GM19455 (cell line): ENCODE measurements around the gene CDC7.
A peak's percentile ranks its signal among the peaks of the same experiment; 100 is the strongest.
"Not testable (repeated sequence)": the region's sequence is repeated elsewhere in the genome, so short reads cannot be mapped to it uniquely, and the experiment has no call there.

Experiments
- ATAC-seq: cut with Tn5 transposase; IDR thresholded peaks from one replicate; pipeline ENCODE4 v1.9.1; 2021; ENCODE audit not compliant: unreplicated experiment

Gene CDC7

DNA sequence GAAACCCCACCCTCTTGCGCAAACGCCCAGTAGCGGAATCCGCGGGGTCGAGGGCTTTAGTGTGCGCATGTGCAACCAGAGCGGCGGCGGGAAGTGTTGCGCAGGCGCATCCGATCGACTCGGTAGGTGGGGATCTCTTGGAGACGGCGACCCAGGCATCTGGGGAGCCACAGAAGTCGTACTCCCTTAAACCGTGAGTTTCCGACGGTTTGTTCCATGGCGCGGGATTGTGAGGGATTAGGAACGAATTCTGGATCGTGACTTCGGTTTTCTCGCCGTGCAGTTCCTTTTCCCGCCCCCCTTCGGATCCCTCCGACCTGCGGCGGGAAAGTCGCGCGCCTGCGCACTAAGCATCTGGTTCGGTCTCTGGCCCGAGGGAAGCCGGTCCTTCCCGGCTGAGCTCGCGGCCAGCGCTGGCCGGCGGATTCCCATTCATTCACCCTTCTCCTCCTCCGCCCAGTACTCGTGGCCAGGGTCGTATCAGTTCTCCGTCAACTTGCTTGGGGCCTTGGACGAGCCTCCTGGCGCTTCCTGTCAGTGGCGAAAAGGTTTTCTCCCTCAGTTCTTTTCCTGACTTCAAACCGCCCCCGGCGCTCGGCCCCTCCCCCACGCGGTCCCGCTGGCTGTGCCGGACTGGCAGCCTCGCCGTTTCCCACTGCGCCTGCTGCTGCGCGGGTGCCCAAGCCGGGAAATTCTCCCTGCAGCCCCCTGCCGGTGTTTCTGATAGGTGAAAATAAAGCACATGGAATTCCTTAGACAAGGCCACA, at the start of gene CDC7:
CDC7 (plus strand) TSS at position 96 of the 767 bp plus-strand sequence. CDS start 866 bp downstream, outside the sequence.
- peak; percentile 84 for ATAC-seq

DNA sequence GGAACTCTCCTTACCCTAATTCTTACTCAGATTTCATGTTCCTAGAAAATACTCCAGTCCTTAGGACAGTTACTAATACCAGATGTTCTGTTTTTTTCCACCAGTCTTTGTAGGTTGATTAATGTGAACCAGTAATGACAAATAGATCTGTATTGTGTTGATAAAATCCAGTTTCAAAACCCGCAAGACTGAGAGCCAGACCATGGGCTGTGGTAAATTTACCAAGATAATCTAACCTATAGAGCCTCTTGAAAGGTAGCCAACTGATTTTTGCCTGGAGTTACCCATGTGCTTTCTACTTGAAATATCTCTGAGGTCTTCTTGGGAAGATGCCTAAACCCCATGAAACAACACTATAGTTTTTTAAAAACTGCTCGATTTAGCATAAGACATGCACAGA, 46.5 kb upstream of the CDC7 start:
- ATAC-seq: no peak

DNA sequence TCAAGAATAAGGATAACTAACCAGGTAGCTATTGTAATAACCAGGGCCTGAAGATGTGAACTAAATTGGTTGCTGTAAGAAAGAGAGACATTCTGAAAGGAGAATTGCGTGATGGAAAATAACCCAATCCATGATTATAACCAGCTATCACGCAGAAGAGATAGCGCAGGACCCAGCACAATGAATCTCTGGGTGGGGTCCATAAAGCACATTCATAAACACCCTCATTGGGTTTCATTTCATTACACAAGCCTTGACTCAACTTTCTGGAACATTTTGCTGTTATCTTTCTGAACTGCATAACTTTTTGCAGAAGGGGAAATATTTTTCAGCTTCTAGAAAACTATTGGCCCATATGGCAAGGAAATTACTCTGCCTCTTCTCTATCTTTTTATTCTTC, 45.3 kb upstream of the CDC7 start:
- ATAC-seq: no peak

DNA sequence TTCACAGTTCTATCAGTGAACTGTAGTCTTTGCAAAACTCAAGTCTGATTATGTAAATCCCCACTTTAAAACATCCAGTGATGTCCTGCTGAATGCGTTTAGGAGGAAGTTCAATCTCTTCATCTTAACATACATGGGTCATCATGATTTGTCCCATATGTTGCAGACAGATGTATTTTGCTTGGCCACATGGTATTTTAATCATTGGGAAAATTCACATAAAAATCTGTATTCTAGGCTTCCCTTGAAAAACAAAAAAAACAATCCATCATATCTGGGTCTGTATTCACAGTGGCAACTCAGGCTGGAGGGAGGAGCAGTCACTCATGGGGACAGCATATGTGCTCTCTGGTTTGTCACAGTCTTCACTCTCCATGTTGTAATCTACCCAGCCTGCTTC, 44.8 kb upstream of the CDC7 start:
- ATAC-seq: no peak

DNA sequence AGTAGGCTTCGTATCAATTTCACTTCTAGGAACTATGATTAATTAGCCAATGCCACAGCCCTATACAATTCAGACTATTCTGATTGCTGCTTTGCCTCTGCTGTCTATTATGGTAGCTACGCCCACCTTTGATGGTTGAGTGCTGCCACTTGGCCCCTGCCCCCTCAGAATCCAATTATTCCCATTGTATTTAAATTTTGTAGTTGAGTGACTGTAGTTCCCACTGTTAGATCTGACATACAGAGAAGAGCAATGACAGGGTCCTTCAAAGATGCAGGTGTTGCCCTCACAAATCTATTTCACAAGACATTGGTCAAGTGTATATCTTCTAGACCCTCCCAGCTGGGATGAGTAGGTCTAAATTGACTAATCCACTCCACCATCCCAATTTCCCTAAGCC, 35.3 kb upstream of the CDC7 start:
- ATAC-seq: not testable (repeated sequence)

DNA sequence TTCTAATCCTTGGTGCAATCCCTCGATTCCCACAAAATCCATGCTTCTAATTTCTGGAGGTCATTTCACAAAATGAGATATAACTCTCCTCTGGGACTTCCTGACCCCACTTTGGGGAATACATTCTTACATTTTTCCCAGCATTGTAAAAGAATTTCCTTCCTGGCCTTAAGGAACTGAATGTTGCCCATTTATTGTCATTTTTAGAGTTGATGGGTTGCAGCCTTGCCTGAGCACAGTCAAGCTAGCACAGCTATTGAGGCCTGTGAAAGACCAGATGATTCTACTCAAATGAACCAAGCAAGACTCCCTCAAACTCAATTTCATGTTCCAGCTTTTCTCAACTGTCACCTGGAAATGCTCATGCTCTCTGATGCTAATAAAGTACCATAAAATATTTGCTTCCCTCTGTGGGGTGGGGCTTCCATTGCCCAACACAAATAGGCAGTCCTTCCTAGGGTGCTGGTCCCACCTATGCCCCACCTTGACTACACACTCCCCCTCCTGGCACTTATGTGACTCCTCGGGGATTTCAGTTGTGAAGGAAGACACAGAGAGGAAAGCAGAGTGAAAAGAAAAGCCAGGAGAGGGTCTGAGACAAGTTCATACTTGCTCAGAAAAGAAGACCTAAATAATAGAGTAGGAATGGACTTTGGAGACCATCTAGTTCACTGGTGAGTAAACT, 24.0 kb upstream of the CDC7 start:
- ATAC-seq: no peak

DNA sequence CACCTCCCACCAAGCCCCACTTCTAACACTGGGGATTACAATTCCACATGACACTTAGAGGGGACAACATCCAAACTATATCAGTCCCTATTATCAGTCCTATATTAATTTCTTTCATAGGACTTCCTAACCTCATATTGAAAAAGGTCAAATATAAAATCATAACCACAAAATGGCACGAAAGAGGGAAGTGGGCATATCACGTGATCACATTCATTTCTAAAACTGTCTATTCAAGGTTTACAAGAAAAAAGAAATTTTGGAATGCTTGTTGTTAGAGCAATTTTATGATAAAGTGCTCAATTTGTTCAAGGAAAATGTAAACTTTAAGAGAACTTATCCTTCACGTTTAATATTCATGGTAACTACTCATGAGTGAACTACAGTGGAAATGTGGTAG, 13.2 kb upstream of the CDC7 start:
- no peak for ATAC-seq

DNA sequence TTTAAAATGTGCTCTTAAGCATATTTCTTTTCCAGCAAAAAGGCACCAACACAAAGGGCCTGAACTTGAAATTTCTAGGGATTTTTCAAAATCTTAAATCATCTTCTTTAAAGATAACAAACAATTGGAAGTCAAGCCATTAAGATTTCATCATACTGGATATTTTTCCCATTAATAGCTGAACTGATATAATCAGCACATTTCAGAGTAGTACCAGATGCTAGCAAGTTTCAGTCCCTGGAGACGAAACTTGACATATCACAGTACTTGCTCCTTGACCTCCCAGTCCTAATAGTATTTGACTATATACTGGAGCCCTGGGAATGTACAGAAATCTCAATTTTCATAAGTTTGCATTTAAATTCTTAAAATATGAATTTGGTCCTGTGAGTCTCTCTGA, 10.2 kb upstream of the CDC7 start:
- no peak for ATAC-seq

DNA sequence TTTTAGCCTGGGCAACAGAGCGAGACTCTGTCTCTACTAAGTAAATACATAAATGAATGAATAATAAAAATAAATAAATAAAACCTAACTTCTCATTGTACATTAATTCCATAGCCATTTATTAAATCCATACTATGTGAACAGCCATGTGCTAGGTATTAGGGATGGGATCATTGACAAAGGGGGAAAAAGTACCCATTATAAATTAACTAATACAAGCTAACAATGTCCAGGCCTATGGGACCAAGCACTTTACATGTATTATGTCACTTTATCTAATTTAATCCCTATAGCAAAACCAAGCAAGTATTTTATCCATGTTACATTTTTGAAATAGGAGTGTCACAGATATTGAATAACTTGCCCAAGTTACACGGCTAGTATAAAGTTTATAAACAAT, 2.6 kb upstream of the CDC7 start:
- ATAC-seq: no peak

DNA sequence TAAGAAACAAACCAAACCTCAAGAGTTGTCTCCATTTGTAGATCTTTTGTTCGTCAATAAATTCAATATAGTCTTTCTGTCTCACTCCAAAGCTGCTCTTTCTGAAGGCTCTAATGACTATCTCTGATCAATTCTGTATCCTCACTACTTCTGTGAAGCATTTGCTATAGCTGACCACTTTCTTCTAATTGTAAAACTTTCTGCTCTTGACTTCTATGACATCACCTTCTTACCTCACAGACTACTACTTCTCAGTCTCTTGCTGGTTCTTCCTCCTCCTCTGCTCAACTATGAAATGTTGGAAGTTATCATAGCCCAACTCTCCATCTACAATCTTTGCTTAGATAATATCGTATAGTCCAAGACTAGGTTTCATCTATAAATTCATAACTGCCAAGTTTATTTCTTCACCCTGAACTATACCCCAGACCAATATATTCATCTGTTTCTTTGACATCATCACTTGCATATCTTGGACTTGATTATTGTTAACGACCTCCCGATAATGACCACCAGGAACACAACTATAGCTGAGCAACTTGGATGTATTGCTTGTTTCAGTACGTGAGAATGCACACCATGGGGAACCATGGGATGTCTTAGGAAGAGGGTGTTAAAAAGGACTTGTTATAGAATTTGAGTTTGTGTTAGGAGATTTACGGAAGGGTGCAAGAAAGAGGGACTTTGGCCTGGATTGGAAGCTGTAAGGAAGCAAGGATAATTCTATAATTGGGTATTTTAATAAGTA, 2.0 kb upstream of the CDC7 start:
- no peak for ATAC-seq

DNA sequence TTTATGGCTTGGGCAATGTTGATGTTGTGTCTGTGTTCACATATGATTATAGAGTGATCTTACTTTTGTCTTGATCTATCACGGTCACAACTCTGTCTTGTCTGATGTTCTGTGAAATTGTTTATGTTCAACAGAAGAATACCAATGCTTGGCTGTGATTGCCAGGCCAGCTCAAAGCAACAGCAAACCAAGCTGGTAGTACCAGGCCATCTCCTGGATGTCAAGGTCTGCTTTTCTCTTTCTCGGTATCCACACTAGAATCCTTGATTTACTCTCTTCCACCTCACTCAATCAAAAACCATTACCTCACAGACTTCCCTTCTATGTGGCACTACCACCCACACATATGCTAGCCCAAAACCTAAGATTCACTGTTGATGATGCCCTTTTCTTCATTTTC, 1.3 kb upstream of the CDC7 start:
- ATAC-seq: no peak

DNA sequence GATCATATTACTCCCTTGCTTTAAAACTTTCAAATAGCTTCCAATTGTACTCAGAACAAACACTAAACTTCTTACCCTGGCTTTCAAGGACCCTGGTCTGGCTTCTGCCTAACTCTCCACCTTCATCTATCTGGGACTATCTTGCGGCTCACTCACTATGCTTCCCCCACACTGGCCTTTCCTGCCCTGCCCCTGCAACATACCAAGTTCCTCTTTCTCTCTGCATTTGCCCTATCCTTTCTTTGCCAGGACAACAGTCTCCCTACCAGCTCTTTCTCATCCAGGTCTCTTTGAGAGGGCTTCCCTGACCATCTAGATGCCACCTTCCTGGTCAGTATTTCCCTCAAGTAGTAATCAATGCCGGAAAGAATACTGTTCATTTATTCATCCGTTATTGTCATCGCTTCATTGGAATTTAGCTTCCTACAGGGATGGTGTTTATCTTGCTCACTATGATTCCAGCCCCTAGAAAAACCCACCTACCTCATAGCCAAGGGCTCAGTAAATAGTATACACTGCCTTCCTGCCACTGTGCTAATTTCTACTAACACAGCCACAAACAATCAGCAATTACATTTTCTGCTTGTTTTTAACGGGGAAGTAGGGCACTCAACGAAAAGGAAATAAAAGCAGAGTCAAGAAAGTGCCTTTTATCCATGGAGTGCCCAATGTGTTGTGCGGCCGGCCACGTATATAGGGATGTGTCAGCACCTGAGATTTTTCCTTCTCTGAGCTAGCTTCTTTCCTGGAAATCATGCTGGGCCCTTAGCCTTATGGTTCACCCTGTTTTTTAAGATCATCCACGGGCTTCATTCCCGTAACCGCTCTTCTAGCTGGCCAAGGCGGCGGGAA, 521 bp upstream of the CDC7 start:
- peak; percentile 23 for ATAC-seq

DNA sequence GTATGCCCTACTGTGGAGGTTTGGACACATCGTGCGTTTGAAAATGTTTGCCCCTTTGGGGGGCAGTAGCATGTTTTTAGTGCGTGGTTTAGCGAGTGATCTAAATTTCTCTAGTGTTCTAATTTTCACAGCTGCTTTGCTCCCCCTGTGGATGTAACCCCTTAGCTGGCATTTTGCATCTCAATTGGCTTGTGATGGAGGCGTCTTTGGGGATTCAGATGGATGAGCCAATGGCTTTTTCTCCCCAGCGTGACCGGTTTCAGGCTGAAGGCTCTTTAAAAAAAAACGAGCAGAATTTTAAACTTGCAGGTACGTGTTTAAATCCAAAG, 836 bp downstream of the CDC7 start:
- peak; percentile 11 for ATAC-seq

DNA sequence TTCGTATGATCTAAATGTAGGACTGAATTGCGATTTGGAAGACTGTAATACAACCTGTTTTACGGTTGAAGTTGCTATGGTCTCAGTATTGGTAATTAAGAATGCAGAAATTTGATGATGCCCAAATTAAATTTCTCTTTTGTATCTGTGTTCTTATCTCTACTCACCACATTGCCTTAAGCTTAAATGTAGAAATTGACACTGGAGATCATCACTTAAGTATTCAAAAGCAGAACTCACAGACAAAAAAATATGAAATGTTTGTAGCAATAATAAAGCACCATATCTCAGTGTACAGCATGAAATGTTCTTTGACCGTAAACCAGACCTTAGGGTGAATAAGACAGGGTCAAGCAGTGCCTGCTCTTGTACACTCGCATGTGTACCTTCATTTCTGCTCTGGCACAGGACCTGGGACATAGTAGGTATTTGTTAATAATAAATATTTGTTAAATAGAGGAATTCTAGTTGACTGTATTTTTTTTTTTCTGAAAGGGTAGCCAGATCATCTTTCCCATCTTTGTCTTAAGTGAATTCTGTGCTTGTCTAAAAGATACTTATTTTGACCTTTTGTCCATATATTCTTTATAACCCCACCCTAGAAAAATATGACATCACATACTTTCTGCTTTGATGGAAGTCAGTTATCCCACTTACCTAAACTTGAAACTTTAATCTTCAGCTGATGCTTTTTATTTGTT, 1.5 kb downstream of the CDC7 start:
- ATAC-seq: no peak

DNA sequence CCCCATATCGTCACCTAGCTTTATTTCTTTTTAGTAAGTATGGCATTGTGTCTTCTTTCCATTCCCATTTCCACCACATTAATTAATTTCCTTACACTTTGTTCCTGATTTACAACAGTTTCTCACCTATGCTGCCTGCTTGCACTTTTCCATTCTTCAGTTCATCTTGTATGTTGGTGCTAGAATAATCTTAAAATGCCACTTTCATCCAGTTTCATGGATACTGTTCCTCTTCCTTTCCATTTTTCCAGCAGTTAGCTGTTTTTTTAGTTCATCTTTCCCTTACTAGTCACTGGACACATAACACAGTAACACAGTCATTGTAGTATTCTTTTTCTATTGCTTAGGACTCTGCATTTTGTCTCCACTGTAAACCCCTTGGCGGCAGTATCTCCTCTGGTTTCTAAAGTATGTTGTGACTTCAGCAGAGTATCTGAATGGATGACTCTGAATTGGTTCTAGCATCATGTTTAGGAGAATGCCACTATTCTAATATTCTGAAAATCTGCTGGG, 2.1 kb downstream of the CDC7 start:
- no peak for ATAC-seq

DNA sequence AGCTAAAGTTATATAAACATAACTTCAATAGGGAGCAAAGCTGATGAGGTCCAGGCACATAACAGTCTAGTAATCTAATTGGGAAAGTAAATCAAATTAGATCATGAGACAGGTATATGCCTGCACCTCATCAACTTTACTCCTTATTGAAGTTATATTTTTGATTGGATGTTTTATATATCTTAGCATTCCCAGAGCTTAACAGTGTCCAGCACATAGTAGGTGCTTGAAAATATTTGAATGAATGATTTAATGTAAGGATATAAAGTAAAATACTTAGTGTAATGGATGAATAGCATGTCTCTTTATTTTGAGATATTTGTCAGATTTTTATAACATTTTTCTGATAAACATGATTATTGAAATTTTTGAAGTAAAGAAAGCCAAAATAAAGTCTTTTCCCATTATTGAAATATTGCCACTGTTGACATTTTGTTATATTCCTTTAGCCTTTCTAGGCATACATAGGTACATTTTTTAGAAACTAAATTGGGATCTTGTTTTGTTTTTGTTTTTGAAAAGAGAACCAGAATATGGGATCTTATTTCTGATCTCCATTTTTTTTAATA, 2.8 kb downstream of the CDC7 start:
- ATAC-seq: no peak

DNA sequence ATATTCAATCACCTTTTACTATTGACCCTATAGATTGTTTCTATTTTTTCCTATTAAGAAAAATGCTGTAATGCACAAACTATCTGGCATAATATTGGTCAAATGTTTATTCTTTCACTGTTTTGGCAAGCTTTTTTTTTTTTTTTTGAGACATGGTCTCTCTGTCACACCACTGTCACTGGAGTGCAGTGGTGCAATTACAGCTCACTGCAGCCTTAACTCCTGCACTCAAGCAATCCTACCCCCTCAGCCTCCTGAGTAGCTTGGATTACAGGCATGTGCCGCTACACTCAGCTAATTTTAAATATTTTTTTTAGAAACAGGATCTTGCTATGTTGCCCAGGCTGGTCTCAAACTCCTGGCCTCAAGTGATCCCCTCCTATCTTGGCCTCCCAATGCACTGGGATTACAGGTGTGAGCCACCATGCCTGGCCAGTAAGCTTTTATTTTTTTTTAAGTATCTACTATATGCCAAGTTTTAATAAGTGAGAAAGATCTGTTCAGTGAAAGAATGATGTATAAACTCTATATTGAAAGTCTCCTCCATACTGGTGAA, 3.4 kb downstream of the CDC7 start:
- no peak for ATAC-seq

DNA sequence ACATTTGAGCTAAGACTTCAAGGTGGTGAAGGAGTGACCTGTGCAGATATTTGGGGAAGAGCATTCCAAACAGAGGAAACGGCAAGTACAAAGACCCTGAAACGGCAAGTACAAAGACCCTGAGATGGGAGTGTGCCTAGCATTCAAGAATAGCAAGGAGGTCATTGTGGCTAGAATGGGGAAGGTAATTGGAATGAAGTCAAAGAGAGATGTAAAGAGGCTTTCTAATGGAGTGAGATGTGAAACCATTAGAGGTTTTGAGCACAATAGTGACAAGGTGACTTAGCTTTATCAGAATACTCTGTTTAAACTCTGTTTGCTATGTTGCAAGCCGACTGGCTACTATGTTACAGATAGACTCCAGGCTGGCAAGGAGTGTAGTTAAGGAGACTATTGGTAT, 4.4 kb downstream of the CDC7 start:
- no peak for ATAC-seq

DNA sequence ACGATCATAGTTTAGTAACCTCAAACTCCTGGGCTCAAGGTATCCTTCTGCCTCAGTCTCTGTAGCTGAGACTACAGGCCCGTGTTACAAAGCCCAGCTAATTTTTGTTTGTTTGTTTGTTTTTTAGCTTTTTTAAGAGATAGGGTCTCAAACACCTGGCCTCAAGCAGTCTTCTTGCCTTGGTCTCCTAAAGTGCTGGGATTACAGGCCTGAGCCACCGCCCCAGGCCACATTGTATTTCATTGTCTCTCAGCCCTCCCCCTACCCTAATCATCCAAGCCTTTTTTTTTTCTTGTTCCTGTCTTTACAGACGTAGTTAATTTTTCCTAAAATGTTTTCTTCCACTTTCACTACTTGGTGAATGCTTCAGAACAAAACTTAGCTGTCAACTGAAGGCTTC, 5.4 kb downstream of the CDC7 start:
- no peak for ATAC-seq

DNA sequence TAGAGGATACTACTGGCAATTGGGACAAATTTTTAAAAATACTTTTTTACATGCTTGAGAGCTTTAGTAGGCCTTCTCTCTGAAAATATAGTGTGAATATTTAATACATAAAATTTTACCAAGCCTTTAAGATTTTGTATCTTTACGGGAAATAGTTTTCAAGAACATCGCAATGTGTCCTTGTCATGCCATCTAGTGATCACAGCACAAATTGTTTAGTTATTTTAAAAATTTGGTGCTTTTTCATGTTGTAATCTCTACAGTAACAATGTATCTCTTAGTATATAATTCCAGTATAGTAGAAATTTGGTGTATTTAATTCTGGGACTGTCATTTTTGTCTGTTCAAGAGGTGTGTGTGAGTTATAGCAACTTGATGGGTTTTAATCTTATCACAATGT, 6.7 kb downstream of the CDC7 start:
- no peak for ATAC-seq
